GM12865 (cell line): ENCODE measurements around the gene EDNRA.

ENCODE experiments used
- DNase-seq: peaks from one replicate; pipeline ENCODE4 v3.0.0; 2010; ENCODE audit warnings: low read depth
- H3K4me3 ChIP-seq: 2 replicates; pipeline ENCODE4 v1.5.1; 2011; ENCODE audit warnings: mild to moderate bottlenecking, low read depth, low read length, control low read depth
- TF ChIP-seq, protein P1 (sequence below): IDR thresholded peaks from 2 replicates; pipeline ENCODE4 v1.5.1; 2011; ENCODE audit warnings: low read length, control low read depth, low read depth, inconsistent platforms; ENCODE audit not compliant: insufficient read depth; ENCODE audit errors: missing control alignments

Gene EDNRA

DNA sequence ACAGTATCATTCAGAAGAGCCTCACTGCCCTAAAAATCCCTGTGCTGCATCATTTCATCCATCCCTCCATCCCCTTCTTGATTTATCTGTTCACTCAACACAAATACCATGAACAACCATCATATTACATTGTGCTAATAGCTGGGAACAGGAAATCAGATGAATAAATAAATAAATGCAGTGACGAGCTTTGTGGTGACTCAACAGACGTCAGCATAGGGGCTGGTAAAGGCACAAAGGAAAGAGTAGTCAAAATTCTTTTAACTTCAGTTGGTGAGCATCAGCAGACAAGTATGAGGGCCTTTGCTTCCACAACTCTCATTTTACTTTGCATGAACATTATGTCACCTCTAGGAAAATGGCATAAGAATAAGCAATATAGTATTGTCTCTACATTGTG, 65.5 kb downstream of the EDNRA start:
- no peak for DNase-seq
- no peak overlapping the region for H3K4me3 ChIP-seq
- TF ChIP-seq, protein P1, sequence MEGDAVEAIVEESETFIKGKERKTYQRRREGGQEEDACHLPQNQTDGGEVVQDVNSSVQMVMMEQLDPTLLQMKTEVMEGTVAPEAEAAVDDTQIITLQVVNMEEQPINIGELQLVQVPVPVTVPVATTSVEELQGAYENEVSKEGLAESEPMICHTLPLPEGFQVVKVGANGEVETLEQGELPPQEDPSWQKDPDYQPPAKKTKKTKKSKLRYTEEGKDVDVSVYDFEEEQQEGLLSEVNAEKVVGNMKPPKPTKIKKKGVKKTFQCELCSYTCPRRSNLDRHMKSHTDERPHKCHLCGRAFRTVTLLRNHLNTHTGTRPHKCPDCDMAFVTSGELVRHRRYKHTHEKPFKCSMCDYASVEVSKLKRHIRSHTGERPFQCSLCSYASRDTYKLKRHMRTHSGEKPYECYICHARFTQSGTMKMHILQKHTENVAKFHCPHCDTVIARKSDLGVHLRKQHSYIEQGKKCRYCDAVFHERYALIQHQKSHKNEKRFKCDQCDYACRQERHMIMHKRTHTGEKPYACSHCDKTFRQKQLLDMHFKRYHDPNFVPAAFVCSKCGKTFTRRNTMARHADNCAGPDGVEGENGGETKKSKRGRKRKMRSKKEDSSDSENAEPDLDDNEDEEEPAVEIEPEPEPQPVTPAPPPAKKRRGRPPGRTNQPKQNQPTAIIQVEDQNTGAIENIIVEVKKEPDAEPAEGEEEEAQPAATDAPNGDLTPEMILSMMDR: no peak

DNA sequence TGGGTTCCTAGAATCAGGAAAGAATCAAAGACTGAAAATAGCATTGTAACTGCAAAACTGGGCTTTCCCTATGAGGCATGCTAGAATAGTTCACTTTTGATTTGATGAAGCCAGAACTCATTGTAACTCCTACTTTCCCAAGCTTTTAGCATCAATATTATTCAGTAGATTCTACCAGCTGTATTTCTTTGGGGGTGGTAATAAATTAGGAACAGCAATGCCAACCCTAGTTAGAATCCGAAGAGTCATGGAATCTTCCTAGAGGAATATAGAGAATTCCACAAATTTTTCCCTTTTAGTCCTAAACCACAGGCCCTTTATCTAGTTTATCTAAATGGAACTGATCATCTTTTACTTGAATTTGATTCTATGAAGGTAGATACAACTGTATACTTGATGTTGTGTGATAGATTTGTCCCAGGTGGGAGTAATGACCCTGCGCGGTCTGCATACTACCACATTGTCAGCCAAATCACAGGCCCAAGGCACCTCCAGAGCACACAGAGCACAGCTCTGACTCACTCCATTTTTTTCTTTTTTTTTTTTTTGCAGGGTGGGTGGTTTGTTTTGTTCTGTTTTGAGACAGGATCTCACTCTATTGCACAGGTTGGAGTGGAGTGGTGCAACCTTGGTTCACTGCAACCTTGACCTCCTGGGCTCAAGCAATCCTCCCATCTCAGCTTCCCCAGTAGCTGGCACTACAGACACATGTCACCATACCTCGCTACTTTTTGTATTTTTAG, 66.6 kb downstream of the EDNRA start:
- H3K4me3 ChIP-seq: no peak overlapping the region
- DNase-seq: peak; percentile 56
- TF ChIP-seq, protein P1: no peak

DNA sequence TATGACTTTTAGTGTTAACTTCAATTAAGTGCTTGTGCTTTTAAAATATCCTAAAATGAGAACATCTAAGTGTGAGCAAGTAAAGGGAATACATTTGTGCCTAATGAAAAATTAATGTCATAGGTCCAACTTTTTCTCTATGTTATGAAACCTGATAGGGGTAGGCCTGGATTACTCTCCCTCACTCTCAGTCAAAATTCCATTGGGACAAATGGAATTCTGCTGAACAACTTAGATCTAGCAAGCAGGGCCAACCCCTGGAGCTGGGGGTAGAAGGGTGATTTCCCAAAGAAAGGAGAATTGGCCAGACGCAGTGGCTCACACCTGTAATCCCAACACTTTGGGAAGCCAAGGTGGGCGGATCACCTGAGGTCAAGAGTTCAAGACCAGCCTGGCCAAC, 67.4 kb downstream of the EDNRA start:
- no peak for DNase-seq
- no peak overlapping the region for H3K4me3 ChIP-seq
- TF ChIP-seq, protein P1: no peak

DNA sequence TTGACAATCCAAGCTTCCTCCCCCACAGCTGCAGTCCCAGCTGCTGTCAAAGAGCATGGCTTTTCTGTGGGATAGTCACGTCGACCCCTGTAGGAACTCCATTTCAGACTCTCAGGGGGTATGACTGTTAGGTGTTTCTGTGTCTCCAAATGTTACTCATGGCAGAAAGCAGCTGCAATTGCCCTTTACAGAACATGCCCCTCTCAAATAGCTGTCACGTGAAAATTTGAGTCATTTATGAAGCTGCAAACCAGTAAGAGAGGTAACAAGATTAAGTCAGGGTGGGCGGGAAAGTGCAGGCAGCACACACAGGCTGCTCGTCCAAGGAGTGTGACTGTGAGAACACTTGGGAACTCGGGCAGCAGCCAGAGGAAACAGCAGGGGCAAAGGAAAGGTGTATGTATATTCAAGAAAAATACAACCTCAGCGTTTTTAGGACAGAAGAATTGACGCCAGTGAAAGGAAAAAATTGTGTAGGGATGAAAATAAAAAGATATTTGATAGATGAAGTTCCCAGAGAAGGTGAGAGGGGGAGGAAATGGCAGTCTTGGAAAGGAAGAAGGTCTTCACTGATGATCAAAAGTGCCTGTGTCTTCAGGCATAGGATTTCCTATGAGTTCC, 69.8 kb downstream of the EDNRA start:
- DNase-seq: peak; percentile 82
- TF ChIP-seq, protein P1: no peak
- peak overlapping the region; percentile 55 for H3K4me3 ChIP-seq

DNA sequence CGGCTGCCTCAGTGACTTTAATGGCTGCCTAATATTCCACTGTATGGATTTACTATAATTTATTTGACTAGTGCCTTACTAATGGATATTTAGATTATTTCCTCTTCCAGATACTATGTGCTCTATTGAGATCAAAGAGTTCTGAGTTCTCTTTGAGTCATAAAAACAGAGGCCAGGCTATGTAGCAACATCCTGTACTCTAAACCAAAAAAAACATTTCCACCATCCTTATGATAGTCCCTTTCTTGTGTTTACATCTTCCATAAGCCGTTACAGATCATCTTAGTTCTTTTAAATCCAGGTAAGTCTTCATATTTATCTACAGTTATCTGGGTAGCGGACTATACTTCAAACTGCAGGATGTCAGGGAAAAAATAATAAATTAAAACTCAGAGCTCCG, 79.7 kb downstream of the EDNRA start:
- no peak for DNase-seq
- no peak overlapping the region for H3K4me3 ChIP-seq
- TF ChIP-seq, protein P1: no peak

DNA sequence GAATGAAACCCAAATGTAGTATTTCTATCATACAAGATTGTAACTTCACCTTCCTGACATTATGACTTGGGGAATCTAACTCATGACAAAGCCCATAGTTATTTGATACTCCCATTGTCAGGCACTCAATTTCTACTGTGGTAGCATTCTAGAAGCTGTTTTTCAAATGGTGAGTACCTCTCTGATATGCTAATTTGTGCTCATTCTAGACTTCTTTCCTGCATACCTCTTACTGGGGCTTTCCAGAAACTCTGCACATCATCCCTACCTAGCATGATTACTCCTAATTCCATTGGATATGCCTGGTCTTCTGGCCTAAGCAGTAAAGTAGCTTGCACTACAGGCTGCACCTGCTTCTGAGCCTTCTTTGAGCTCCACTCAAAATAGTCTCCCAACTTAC, 85.9 kb downstream of the EDNRA start:
- no peak overlapping the region for H3K4me3 ChIP-seq
- DNase-seq: no peak
- TF ChIP-seq, protein P1: no peak
